Measurements from ENCODE around the gene ESPN.

DNA sequence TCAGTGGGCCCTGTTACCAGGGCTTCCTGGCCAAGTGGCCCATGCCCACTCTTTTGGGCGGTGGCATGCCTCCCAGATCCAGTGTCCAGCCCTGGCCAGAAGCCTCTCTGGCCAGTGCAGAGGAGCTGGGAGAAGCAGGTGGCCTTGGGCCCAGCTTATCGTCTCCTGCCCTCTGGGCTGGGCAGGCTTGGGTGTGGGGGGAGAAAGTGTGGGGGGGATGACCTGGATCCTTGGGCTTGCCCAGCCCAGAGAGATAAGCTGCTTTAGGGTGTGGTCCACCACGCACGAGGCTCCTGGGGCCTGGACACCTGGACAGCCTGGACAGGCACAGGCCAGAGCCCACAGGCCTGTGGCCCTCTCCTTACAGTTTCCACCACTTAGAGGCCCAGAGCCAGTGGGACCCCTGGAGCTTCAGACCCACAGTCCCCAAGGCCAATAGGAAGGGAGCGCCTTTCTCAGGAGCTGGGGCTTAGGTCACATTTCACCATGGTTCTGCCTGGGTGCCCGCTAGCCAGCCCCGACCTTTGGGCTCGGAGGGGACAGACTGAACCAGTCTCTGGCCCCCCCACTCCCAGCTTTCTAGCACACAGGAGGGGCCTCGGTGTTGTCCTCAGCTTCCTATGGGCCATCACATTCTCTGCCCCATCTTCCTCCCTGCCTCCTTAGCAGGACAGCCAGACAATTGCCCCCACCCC, 1.8 kb downstream of the ESPN start:
- TF ChIP-seq CTCF (conservative IDR thresholded peaks at IDR 0.05 in 1 of 2, IDR thresholded peaks at IDR 0.05 in 1 of 2; ENCODE audit: extremely low read depth in 1 of 2, insufficient read depth in 1 of 2, low read depth in 1 of 2, low read length in 2 of 2) (no peak), EZH2 (IDR thresholded peaks at IDR 0.05; ENCODE audit: borderline replicate concordance, low read length) (no peak)
